Adipocyte (in vitro differentiated cells): ENCODE results near the gene AGAP3.

Experiments used
- DNase-seq: peaks from one replicate; pipeline ENCODE4 v3.0.0-alpha.2; 2015; ENCODE audit warnings: low read depth
- H3K27me3 ChIP-seq: replicated peaks from 2 replicates; pipeline ENCODE4 v1.7.0; 2013; ENCODE audit warnings: mild to moderate bottlenecking, low read length, moderate library complexity; ENCODE audit not compliant: control insufficient read depth, insufficient read depth
- H3K36me3 ChIP-seq: 2 replicates; pipeline ENCODE4 v1.7.0; 2013; ENCODE audit warnings: low read length, mild to moderate bottlenecking, moderate library complexity; ENCODE audit not compliant: control insufficient read depth, insufficient read depth, severe bottlenecking
- H3K4me1 ChIP-seq: 2 replicates; pipeline ENCODE4 v1.7.0; 2013; ENCODE audit warnings: mild to moderate bottlenecking, low read length, moderate library complexity; ENCODE audit not compliant: control insufficient read depth, insufficient read depth
- H3K4me3 ChIP-seq: 2 replicates; pipeline ENCODE4 v1.7.0; 2013; ENCODE audit warnings: mild to moderate bottlenecking, low read length, moderate library complexity
- H3K9ac ChIP-seq: 2 replicates; pipeline ENCODE4 v1.7.0; 2013; ENCODE audit warnings: mild to moderate bottlenecking, low read length, moderate library complexity
- H3K9me3 ChIP-seq: 2 replicates; pipeline ENCODE4 v1.7.0; 2013; ENCODE audit warnings: mild to moderate bottlenecking, low read length, moderate library complexity; ENCODE audit not compliant: control insufficient read depth

The AGAP3 gene

GRCh38 chr7:151094675-151095074, 8.4 kb downstream of the AGAP3 start:
- Histone ChIP-seq H3K9ac (no peak overlapping the region), H3K27me3 (no peaks in the 10 kb centered on the region), H3K9me3 (no peaks in the 10 kb centered on the region), H3K4me1 (peaks cover 49% of the 10 kb centered on the region), H3K36me3 (peaks cover 3% of the 10 kb centered on the region), H3K4me3 (no peak overlapping the region)
- DNase-seq = no peak

DNA sequence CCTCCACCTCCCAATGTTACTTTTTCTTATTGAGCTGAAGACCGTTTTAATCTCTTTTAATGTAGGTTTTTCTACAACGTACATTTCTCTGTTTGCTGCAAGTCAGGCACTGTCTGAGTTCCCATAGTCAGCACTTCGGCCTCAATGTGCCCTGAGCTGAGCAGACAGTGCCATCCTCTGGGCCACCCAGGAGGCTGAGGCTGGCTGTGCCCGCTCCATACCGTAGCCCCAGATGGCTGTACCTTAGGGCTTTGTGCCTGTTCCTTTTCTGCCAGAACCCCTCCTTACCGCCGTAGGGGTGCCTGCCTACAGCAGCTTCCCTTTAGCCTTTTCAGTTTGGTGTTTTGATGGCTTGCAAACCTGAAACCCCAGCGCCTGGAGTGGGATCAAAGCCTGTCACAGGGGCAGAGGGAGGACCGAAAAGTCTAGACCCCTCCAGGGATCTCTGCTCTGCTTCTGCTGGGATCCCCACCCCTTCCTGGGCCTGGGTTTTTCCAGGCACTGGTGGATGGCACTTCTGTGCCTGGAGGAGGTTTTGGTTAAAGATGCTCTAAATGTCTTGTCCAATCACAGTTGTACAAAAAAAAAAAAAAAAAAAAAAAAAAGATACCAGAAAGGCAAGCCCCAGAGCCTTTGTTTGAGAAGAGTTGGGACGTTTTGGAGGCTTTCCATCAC, 9.0 kb downstream of the AGAP3 start:
- Histone ChIP-seq H3K27me3 (no peaks in the 10 kb centered on the region), H3K36me3 (peaks cover 3% of the 10 kb centered on the region), H3K4me3 (no peak overlapping the region), H3K9ac (no peak overlapping the region), H3K4me1 (peaks cover 43% of the 10 kb centered on the region), H3K9me3 (no peaks in the 10 kb centered on the region)
- DNase-seq = no peak

DNA sequence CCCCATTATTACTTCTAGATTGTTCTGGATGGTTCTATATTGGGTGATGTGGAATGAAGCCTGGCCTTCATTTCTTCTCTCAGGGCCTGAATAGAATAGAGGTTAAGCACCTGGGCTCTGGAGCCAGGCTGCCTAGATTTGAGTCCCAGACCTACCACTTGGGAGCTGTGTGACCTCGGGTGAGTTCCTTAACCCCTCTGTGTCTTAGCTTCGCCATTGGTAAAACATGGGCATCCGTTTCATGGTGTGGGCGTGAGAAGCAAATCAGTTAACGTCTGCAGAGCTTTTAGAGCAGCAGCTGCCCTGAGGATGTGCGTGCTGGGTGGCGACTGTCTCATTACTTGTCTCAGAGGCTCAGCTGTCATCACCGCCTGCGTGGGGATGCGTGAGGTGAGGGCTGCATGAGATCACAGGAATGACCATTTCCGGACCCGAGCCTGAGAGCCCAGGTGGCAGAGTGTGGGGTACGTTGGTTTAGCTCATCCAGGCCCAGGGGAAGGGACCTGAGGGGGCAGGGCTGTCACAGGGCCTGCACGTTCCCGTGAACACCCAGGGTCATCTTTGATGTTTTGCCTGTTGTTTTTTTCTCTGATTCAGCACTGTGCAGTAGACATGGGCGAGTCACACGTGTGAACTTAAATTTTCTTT, 9.7 kb downstream of the AGAP3 start:
- Histone ChIP-seq H3K27me3 (no peaks in the 10 kb centered on the region), H3K9ac (no peak overlapping the region)
- no peak for DNase-seq

GRCh38 chr7:151099486-151100211, 13.4 kb downstream of the AGAP3 start:
- Histone ChIP-seq H3K4me3 (no peak overlapping the region), H3K36me3 (peaks cover 5% of the 10 kb centered on the region), H3K4me1 (peaks cover 10% of the 10 kb centered on the region), H3K9ac (no peak overlapping the region), H3K9me3 (no peaks in the 10 kb centered on the region), H3K27me3 (no peaks in the 10 kb centered on the region)
- no peak for DNase-seq

More for the DNA sequence above, 9.7 kb downstream of the AGAP3 start:
- Histone ChIP-seq H3K36me3 (peaks cover 3% of the 10 kb centered on the region), H3K4me3 (no peak overlapping the region), H3K4me1 (peaks cover 37% of the 10 kb centered on the region), H3K9me3 (no peaks in the 10 kb centered on the region)

GRCh38 chr7:151100921-151101320, 14.6 kb downstream of the AGAP3 start:
- no peaks in the 10 kb centered on the region for H3K9me3 ChIP-seq
- no peak for DNase-seq
- no peak overlapping the region for H3K4me3 ChIP-seq
- peaks cover 8% of the 10 kb centered on the region for H3K36me3 ChIP-seq
- H3K4me1 ChIP-seq = peaks cover 12% of the 10 kb centered on the region
- no peaks in the 10 kb centered on the region for H3K27me3 ChIP-seq
- H3K9ac ChIP-seq = no peak overlapping the region

DNA sequence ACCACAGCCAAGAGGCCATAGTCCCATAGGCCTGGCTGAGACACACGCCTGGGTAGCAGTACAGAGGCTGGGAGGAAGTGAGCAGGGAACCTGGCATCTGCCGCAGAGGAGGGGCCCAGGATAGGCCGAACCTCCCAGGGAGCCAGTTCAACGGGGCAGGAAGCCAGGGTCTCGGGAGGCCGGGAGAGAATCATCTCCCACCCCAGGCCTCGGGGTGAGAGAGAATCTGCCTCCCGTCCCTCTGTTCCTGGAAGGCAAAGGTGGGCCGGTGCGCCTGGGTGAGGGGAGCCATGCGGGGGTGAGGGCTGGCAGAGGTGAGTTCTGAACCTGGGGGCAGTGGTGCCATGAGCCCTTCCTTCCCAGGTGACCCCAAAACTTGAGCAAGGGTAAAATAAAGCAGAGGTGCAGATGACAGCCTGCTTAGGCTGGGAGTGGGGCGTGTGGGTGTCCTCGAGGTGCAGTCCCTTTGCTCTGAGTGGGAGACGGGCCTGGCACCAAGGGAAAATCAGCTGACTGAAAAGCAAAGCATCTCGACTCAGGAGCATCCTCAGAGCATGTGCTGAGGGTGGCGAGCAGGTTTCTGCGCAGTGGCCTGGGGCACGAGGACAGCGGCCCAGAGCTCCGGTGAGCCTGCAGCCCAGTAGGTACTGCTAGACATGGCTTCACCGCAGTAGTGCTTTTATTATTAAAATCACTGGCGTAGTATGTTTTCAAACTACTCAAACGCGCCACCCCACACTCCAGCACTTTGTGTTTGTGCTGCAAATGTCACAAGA, 15.5 kb downstream of the AGAP3 start:
- H3K4me3 ChIP-seq = no peak overlapping the region
- no peaks in the 10 kb centered on the region for H3K27me3 ChIP-seq
- peaks cover 13% of the 10 kb centered on the region for H3K36me3 ChIP-seq
- peaks cover 12% of the 10 kb centered on the region for H3K4me1 ChIP-seq
- H3K9me3 ChIP-seq = no peaks in the 10 kb centered on the region
- no peak for DNase-seq
- no peak overlapping the region for H3K9ac ChIP-seq

DNA sequence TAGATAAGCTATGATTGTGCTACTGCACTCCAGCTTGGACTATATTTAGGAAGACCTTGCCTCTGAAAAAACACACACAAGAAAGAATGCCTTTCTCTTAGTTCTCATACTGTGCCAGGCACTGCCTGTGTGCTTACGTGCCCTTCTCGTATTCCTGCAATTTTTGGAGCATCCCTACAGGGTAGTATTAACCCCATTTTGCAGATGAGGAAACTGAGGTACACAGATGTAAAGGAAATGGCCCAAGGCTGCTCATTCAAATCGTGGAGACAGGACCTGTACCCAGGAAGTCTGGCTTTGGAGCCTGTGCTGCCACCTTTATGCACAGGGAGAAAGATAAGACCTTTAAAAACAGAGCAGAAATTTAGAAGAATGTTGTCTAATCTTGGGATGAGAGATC, 16.7 kb downstream of the AGAP3 start:
- Histone ChIP-seq H3K4me1 (peaks cover 12% of the 10 kb centered on the region), H3K9ac (no peak overlapping the region), H3K27me3 (no peaks in the 10 kb centered on the region), H3K4me3 (no peak overlapping the region), H3K9me3 (no peaks in the 10 kb centered on the region), H3K36me3 (peaks cover 11% of the 10 kb centered on the region)
- no peak for DNase-seq

GRCh38 chr7:151103973-151104372, 17.7 kb downstream of the AGAP3 start:
- Histone ChIP-seq H3K36me3 (peaks cover 9% of the 10 kb centered on the region), H3K4me1 (peaks cover 12% of the 10 kb centered on the region), H3K9ac (no peak overlapping the region), H3K9me3 (no peaks in the 10 kb centered on the region), H3K27me3 (no peaks in the 10 kb centered on the region), H3K4me3 (no peak overlapping the region)
- no peak for DNase-seq

DNA sequence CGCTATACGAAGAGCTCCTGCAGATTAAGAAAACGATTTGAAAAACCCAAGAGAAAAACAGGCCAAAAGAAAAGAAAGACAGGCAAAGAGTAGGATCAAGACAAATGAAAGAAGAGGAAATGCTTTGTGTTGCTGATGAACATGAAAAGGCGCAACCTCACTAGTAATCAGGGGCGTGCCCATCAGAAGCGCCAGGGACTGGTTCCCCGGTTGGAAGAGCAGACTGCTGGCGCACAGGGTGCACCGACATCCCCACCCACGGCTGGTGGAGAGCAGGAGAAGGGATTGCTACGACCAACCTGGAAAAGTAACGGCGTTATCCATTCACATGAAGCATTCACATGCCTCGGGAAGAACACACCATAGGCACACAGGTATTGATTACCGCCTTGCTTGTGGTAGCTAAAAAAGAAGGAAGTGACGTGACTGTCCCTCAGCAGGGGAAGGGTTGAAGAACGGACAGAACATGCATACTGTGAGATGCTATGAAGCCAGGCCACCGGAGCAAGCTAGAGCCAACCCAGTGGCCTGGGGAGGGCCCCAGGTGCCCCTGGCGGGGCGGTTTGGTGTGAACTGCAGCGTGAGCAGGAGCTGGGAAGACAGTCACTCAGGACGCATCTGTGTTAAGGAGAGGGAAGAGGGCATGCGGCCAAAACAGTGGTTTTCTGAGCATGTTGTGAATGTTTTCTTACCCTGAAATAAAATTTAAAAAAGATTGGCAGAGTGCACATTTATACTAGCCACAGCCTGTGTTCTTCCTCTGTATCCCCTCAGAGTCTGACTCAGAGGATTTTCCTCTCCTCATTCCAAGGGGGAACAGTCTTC, 18.3 kb downstream of the AGAP3 start:
- DNase-seq = peak; percentile 70
- Histone ChIP-seq H3K27me3 (no peaks in the 10 kb centered on the region), H3K4me3 (no peak overlapping the region), H3K4me1 (peaks cover 18% of the 10 kb centered on the region), H3K36me3 (peaks cover 9% of the 10 kb centered on the region), H3K9me3 (no peaks in the 10 kb centered on the region), H3K9ac (no peak overlapping the region)

- H3K9ac ChIP-seq = no peak overlapping the region
- DNase-seq = no peak
Observed at GRCh38 chr7:151107882-151108281, 21.6 kb downstream of the AGAP3 start.

More at GRCh38 chr7:151107882-151108281, 21.6 kb downstream of the AGAP3 start:
- Histone ChIP-seq H3K4me1 (peaks cover 24% of the 10 kb centered on the region), H3K4me3 (no peak overlapping the region), H3K36me3 (peaks cover 9% of the 10 kb centered on the region), H3K27me3 (no peaks in the 10 kb centered on the region), H3K9me3 (no peaks in the 10 kb centered on the region)
